Karpas-422 (cell line): ENCODE data around the gene SYCP2L. TPM values are rescaled to one million over a fixed set of nuclear protein-coding genes. Genes with fewer than 3 reads are reported as not detected.

ENCODE experiments used
- DNase-seq: peaks from one replicate; pipeline ENCODE4 v3.0.0-alpha.2; 2015
- H2AFZ ChIP-seq: fragments of 200-600 bp; sonication (generic); 2 replicates; pipeline ENCODE4 v1.6.1; 2014; ENCODE audit warnings: antibody characterized with exemption, low read length, mixed read lengths
- H3K27ac ChIP-seq: fragments of 200-600 bp; sonication (generic); 2 replicates; pipeline ENCODE4 v1.5.1; 2014; ENCODE audit warnings: mild to moderate bottlenecking, low read length, moderate library complexity
- H3K27me3 ChIP-seq: fragments of 200-600 bp; sonication (generic); 2 replicates; pipeline ENCODE4 v1.6.1; 2014; ENCODE audit warnings: low read length, mixed read lengths
- H3K36me3 ChIP-seq: fragments of 200-600 bp; sonication (generic); 2 replicates; pipeline ENCODE4 v1.6.1; 2014; ENCODE audit warnings: low read length, mixed read lengths; ENCODE audit not compliant: insufficient read depth
- H3K4me1 ChIP-seq: fragments of 200-600 bp; sonication (generic); 2 replicates; pipeline ENCODE4 v1.6.1; 2014; ENCODE audit warnings: mild to moderate bottlenecking, low read length, mixed read lengths
- H3K4me2 ChIP-seq: fragments of 200-600 bp; sonication (generic); 2 replicates; pipeline ENCODE4 v1.6.1; 2014; ENCODE audit warnings: low read length, low read depth, mild to moderate bottlenecking; ENCODE audit not compliant: poor library complexity, severe bottlenecking
- H3K4me3 ChIP-seq: fragments of 200-600 bp; sonication (generic); 2 replicates; pipeline ENCODE4 v1.5.1; 2014; ENCODE audit warnings: mild to moderate bottlenecking, antibody characterized with exemption, low read length, mixed read lengths
- H3K79me2 ChIP-seq: fragments of 200-600 bp; sonication (generic); 2 replicates; pipeline ENCODE4 v1.6.1; 2014; ENCODE audit warnings: mild to moderate bottlenecking, low read length, mixed read lengths
- H3K9ac ChIP-seq: fragments of 200-600 bp; sonication (generic); 2 replicates; pipeline ENCODE4 v1.6.0; 2014; ENCODE audit warnings: low read length
- H3K9me2 ChIP-seq: fragments of 200-600 bp; sonication (generic), shearing (Covaris generic); replicated peaks from 2 replicates; pipeline ENCODE4 v1.6.0; 2014; ENCODE audit warnings: mild to moderate bottlenecking, low read length, moderate library complexity; ENCODE audit not compliant: insufficient read depth
- H3K9me3 ChIP-seq: fragments of 300-700, 200-600 bp; sonication (generic); 2 replicates; pipeline ENCODE4 v1.6.1; 2014; ENCODE audit warnings: low read length, mixed read lengths
- H4K20me1 ChIP-seq: fragments of 200-600 bp; sonication (generic); 2 replicates; pipeline ENCODE4 v1.6.1; 2014; ENCODE audit warnings: mild to moderate bottlenecking, antibody characterized with exemption, low read length, low read depth; ENCODE audit not compliant: insufficient read depth
- total RNA-seq: library from RNA; depleted of rRNA; stranded (reverse); fragments of >200 nt; shearing (Covaris generic); gene quantifications from 2 replicates; pipeline ENCODE4 v1.2.3, GENCODE V29; 2014; ENCODE audit warnings: low replicate concordance

The SYCP2L gene
- total RNA-seq, 1 experiment from 2014 or later, result not detected

DNA sequence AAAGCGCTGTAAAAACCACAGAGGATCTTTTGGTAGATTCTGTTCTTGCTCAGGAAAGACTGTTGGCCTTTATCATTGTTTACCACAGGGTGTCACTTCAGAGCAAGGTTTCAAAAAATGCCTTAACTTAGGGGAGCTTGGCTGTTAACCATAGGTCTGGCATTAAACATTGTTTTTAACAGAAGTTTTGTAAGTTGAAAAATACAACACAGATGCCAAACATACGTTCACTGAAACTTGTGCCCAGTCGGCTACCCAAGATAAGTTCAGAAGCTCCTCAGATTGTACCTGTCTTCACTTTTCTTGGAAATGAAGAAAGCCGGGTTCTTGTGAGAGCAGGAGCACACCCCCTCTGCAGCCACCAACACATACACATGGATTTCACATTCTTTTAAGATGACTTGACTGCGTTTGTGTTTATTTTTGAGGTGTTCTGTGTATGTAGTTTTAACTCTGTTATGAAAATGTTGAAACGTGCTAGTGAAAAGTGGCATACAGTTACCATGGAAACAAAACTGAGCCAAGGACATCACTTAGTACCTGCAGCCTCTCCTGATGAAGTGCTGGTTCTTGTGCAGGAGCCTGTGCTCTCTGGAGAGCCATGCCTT is 64.9 kb downstream of the SYCP2L start:
- Histone ChIP-seq H2AFZ (no peak overlapping the region), H3K4me3 (no peak overlapping the region), H3K79me2 (no peaks in the 10 kb centered on the region), H3K9ac (no peak overlapping the region), H4K20me1 (no peaks in the 10 kb centered on the region), H3K9me2 (no peaks in the 10 kb centered on the region), H3K4me2 (no peak overlapping the region), H3K27ac (no peak overlapping the region), H3K27me3 (no peaks in the 10 kb centered on the region), H3K4me1 (no peaks in the 10 kb centered on the region), H3K36me3 (no peaks in the 10 kb centered on the region), H3K9me3 (no peaks in the 10 kb centered on the region)
- DNase-seq, result peak; percentile 57

GRCh38 chr6:10954590-10955010 is 67.7 kb downstream of the SYCP2L start:
- peak overlapping the region; percentile 67; the same call in 1 of the 2 replicates for H2AFZ ChIP-seq
- no peaks in the 10 kb centered on the region for H3K36me3 ChIP-seq
- no peak overlapping the region for H3K9ac ChIP-seq
- no peaks in the 10 kb centered on the region for H3K9me3 ChIP-seq
- no peaks in the 10 kb centered on the region for H3K27me3 ChIP-seq
- no peaks in the 10 kb centered on the region for H4K20me1 ChIP-seq
- H3K4me2 ChIP-seq, result no peak overlapping the region
- H3K4me3 ChIP-seq, result no peak overlapping the region
- DNase-seq, result peak; percentile 92
- no peaks in the 10 kb centered on the region for H3K9me2 ChIP-seq
- H3K4me1 ChIP-seq, result no peaks in the 10 kb centered on the region
- no peak overlapping the region for H3K27ac ChIP-seq
- no peaks in the 10 kb centered on the region for H3K79me2 ChIP-seq

GRCh38 chr6:10956776-10957175 is 69.9 kb downstream of the SYCP2L start:
- Histone ChIP-seq H3K9me3 (no peaks in the 10 kb centered on the region), H3K4me2 (no peak overlapping the region), H2AFZ (no peak overlapping the region), H3K79me2 (no peaks in the 10 kb centered on the region), H3K36me3 (no peaks in the 10 kb centered on the region), H3K27me3 (no peaks in the 10 kb centered on the region), H4K20me1 (no peaks in the 10 kb centered on the region), H3K4me3 (no peak overlapping the region), H3K4me1 (no peaks in the 10 kb centered on the region), H3K27ac (no peak overlapping the region), H3K9me2 (no peaks in the 10 kb centered on the region), H3K9ac (no peak overlapping the region)
- DNase-seq, result no peak

- no peaks in the 10 kb centered on the region for H3K36me3 ChIP-seq
- no peak overlapping the region for H3K4me3 ChIP-seq
- H3K9me3 ChIP-seq, result no peaks in the 10 kb centered on the region
- H2AFZ ChIP-seq, result no peak overlapping the region
- no peaks in the 10 kb centered on the region for H3K4me1 ChIP-seq
- H4K20me1 ChIP-seq, result no peaks in the 10 kb centered on the region
- no peak overlapping the region for H3K27ac ChIP-seq
- H3K9ac ChIP-seq, result no peak overlapping the region
- H3K4me2 ChIP-seq, result no peak overlapping the region
- no peaks in the 10 kb centered on the region for H3K9me2 ChIP-seq
- H3K27me3 ChIP-seq, result no peaks in the 10 kb centered on the region
- H3K79me2 ChIP-seq, result no peaks in the 10 kb centered on the region
- no peak for DNase-seq
Observed at GRCh38 chr6:10957414-10957886, 70.6 kb downstream of the SYCP2L start.

- Histone ChIP-seq H3K27ac (no peak overlapping the region), H3K9ac (no peak overlapping the region), H3K9me2 (no peaks in the 10 kb centered on the region), H3K9me3 (no peaks in the 10 kb centered on the region), H4K20me1 (no peaks in the 10 kb centered on the region), H3K79me2 (no peaks in the 10 kb centered on the region), H2AFZ (no peak overlapping the region), H3K4me3 (no peak overlapping the region), H3K4me1 (no peaks in the 10 kb centered on the region), H3K4me2 (no peak overlapping the region), H3K36me3 (no peaks in the 10 kb centered on the region), H3K27me3 (no peaks in the 10 kb centered on the region)
- DNase-seq, result no peak
Observed at GRCh38 chr6:10960171-10960570, 73.3 kb downstream of the SYCP2L start.

GRCh38 chr6:10961837-10962236 is 75.0 kb downstream of the SYCP2L start:
- DNase-seq, result no peak
- H3K36me3 ChIP-seq, result no peaks in the 10 kb centered on the region
- H3K4me1 ChIP-seq, result no peaks in the 10 kb centered on the region
- no peaks in the 10 kb centered on the region for H3K27me3 ChIP-seq
- peaks cover 9% of the 10 kb centered on the region; the same call in 1 of the 2 replicates for H3K9me3 ChIP-seq
- H3K4me2 ChIP-seq, result no peak overlapping the region
- H2AFZ ChIP-seq, result no peak overlapping the region
- no peaks in the 10 kb centered on the region for H4K20me1 ChIP-seq
- H3K27ac ChIP-seq, result no peak overlapping the region
- H3K9ac ChIP-seq, result no peak overlapping the region
- H3K79me2 ChIP-seq, result no peaks in the 10 kb centered on the region
- no peak overlapping the region for H3K4me3 ChIP-seq
- 0 out of 2 replicates have a peak, but pooled peaks cover 2% of the 10 kb centered on the region for H3K9me2 ChIP-seq

GRCh38 chr6:10962673-10963072 is 75.8 kb downstream of the SYCP2L start:
- Histone ChIP-seq H3K79me2 (no peaks in the 10 kb centered on the region), H3K27ac (no peak overlapping the region), H4K20me1 (no peaks in the 10 kb centered on the region), H3K9ac (no peak overlapping the region), H2AFZ (no peak overlapping the region), H3K9me2 (0 out of 2 replicates have a peak, but pooled peaks cover 2% of the 10 kb centered on the region), H3K27me3 (0 out of 2 replicates have a peak, but pooled peaks cover under 1% of the 10 kb centered on the region), H3K9me3 (peaks cover 9% of the 10 kb centered on the region; the same call in 1 of the 2 replicates), H3K4me3 (no peak overlapping the region), H3K4me1 (no peaks in the 10 kb centered on the region), H3K36me3 (no peaks in the 10 kb centered on the region), H3K4me2 (no peak overlapping the region)
- DNase-seq, result no peak

- Histone ChIP-seq H3K27me3 (0 out of 2 replicates have a peak, but pooled peaks cover 3% of the 10 kb centered on the region), H3K9me3 (peaks cover 9% of the 10 kb centered on the region; the same call in 1 of the 2 replicates), H4K20me1 (no peaks in the 10 kb centered on the region), H3K27ac (no peak overlapping the region), H3K36me3 (no peaks in the 10 kb centered on the region), H2AFZ (no peak overlapping the region), H3K9ac (no peak overlapping the region), H3K79me2 (no peaks in the 10 kb centered on the region), H3K9me2 (0 out of 2 replicates have a peak, but pooled peaks cover 2% of the 10 kb centered on the region), H3K4me3 (no peak overlapping the region), H3K4me2 (no peak overlapping the region), H3K4me1 (no peaks in the 10 kb centered on the region)
- no peak for DNase-seq
Observed at GRCh38 chr6:10963113-10963512, 76.3 kb downstream of the SYCP2L start.
